AML-193 (cell line): Measurements from ENCODE around the gene SOX18.

Source experiments
- DNase-seq, 2 experiments: peaks; one replicate each; lab custom pipeline; 2025; lab: John Stamatoyannopoulos, UW

SOX18 gene

GRCh38 chr20:64037498-64038213, 11.8 kb downstream of the SOX18 start:
- no peak for DNase-seq

- no peak for DNase-seq
Observed at GRCh38 chr20:64037199-64037497, 12.3 kb downstream of the SOX18 start.

- no peak for DNase-seq
Observed at GRCh38 chr20:64036346-64037198, 12.9 kb downstream of the SOX18 start.

- DNase-seq: no peak
Observed at GRCh38 chr20:64035933-64036345, 13.5 kb downstream of the SOX18 start, which contains the start of gene C20orf204. C20orf204 (plus strand) TSS chr20:64036182; CDS start chr20:64036324, 142 bp downstream.

GRCh38 chr20:64035066-64035932, 14.1 kb downstream of the SOX18 start:
- no peak for DNase-seq

- no peak for DNase-seq
Observed at GRCh38 chr20:64033981-64034493, 15.4 kb downstream of the SOX18 start.

GRCh38 chr20:64032706-64033624, 16.5 kb downstream of the SOX18 start:
- no peak for DNase-seq

- no peak for DNase-seq
Observed at GRCh38 chr20:64031822-64032314, 17.6 kb downstream of the SOX18 start.

GRCh38 chr20:64030371-64031134, 18.9 kb downstream of the SOX18 start:
- no peak for DNase-seq

GRCh38 chr20:64029293-64030117, 19.9 kb downstream of the SOX18 start:
- no peak for DNase-seq

- DNase-seq: no peak
Observed at GRCh38 chr20:64027981-64028685, 21.3 kb downstream of the SOX18 start.

- no peak for DNase-seq
Observed at GRCh38 chr20:64025826-64026412, 23.5 kb downstream of the SOX18 start.

- no peak for DNase-seq
Observed at GRCh38 chr20:64025101-64025825, 24.2 kb downstream of the SOX18 start.

- no peak for DNase-seq
Observed at GRCh38 chr20:64024141-64024990, 25.1 kb downstream of the SOX18 start.

- DNase-seq: no peak
Observed at GRCh38 chr20:64023361-64024140, 25.9 kb downstream of the SOX18 start.
